Activated CD4-positive, alpha-beta T cell treated with anti-CD3 and anti-CD28 coated beads, Interleukin-2, Interleukin-4, amounts not matched to agents 100 ng/mL and 50 ng/mL, durations not matched to agents 16 hours and 8 hours (primary cell): ENCODE measurements around the gene TFAP2E.

Source experiments
- DNase-seq: peaks from one replicate; pipeline ENCODE4 v3.0.0-alpha.2; 2020; ENCODE audit warnings: low spot score

TFAP2E gene

DNA sequence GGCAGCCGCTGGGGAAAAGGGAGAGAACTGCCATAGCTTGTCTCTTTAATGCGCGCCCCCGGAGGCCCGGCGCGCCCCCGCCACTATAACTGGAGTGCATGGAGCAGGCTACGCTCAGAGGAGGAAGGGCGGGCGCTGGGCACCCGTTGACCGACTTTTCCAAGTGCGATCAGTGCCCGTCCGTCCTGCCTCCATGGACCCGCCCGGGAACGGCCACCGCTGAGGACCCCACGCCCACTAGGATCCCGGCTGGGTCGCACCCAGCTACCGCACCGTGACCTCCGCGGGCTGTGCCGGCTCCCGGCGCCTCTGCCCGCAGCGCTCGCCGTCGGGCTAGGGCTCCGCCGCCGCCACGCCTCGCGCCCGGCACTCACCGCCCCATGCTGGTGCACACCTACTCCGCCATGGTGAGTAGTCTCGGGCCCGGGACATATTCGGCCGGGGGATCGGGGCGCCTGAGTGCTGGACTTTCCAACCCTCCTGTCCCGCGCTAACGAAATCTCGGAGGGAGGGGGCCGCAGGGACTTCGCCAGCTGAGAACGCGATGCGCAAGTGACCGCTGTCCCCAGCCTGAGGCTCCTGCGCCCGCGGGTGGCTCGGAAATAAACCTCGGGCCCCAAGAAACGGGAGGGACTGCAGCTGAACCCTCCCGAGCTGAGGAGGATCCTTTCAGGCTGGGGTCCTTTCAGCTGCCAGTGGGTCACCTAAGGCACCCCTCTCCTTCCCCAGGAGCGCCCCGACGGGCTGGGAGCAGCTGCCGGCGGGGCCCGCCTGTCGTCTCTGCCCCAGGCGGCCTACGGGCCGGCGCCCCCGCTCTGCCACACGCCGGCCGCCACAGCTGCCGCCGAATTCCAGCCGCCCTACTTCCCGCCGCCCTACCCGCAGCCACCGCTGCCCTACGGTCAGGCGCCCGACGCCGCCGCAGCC is at the start of gene TFAP2E:
TSS of gene TFAP2E (plus strand) at position 117 of the 927 bp plus-strand sequence. CDS start at position 381, 264 bp downstream.
- no peak for DNase-seq

GRCh38 chr1:35524106-35524505 is 49.0 kb upstream of the TFAP2E start:
- no peak for DNase-seq

DNA sequence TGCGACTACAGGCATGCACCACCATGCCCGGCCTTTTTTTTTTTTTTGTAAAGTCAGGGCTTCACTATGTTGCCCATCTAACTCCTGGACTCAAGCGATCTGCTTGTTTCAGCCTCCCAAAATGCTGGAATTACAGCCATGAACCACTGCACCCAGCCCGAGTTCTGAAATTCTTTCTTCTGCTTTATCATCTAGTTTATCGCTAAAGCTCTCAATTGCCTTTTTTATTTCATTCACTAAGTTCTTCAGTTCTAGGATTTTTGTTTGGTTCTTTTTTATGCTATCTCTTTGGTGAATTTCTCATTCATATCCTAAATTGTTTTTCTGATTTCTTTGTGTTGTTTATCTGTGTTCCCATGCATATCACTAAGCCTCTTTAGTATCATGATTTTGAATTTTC is 42.9 kb upstream of the TFAP2E start:
- DNase-seq, result no peak

- no peak for DNase-seq
These were observed 42.2 kb upstream of the TFAP2E start for GRCh38 chr1:35530946-35531345.

- DNase-seq, result no peak
These were observed 41.7 kb upstream of the TFAP2E start for GRCh38 chr1:35531368-35531767.

GRCh38 chr1:35532497-35533223 is 40.5 kb upstream of the TFAP2E start:
- no peak for DNase-seq

DNA sequence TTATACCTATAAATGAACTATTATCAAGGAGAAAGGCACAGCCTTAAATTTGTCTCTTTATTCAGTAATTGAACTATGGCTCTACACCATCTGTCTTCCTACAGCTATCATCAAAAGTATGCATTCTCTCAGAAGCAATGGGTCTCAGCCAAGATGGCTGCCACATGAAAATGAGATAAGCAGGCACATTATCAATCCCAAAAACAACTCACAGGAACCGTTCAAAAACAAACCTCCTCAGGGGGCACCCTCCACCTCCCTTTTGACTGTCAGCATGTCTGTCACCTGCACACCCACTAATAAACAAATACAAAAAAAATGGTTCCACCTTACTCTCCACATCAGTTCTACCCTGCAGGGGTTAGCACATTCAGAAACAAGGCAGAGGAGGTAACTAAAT is 39.5 kb upstream of the TFAP2E start:
- DNase-seq, result no peak

DNA sequence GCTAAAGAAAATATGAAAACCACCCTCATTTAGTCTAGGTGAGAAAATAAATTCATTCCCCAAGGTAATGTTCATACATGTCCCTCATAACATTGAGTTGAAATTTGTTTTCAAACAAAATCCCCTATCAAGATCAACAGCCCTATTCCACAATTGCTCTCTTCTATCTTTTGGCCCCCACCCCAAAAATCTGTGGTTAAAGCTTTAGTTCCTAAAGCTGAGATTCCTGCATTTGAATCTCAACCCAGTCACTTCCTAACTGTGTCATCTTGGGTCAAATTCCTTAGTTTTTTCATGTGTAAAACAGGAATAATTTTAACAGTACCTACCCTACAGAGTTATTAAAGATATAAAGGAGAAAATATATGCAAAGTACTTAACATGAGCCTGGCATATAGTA is 37.9 kb upstream of the TFAP2E start:
- DNase-seq, result no peak

- DNase-seq, result no peak
These were observed 36.5 kb upstream of the TFAP2E start for GRCh38 chr1:35536556-35537162.

DNA sequence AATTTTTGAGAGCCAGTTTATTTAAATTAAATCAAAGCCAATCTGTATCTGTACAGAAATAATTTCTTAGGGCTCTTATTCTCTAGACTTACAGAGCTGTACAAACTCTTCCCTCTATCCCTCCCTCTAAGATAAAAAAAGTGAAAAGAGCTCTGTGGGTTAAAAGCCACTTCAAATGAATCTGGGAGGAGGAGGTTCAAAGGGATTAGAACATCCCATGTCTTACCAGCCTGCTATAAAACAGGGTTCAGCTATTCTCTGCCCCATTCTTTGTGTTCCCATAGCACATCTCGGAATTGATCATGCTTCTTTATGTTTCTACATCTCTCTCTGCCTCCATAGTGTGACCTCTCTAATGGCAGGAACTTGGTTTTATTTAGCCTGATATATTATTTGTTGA is 35.3 kb upstream of the TFAP2E start:
- no peak for DNase-seq

DNA sequence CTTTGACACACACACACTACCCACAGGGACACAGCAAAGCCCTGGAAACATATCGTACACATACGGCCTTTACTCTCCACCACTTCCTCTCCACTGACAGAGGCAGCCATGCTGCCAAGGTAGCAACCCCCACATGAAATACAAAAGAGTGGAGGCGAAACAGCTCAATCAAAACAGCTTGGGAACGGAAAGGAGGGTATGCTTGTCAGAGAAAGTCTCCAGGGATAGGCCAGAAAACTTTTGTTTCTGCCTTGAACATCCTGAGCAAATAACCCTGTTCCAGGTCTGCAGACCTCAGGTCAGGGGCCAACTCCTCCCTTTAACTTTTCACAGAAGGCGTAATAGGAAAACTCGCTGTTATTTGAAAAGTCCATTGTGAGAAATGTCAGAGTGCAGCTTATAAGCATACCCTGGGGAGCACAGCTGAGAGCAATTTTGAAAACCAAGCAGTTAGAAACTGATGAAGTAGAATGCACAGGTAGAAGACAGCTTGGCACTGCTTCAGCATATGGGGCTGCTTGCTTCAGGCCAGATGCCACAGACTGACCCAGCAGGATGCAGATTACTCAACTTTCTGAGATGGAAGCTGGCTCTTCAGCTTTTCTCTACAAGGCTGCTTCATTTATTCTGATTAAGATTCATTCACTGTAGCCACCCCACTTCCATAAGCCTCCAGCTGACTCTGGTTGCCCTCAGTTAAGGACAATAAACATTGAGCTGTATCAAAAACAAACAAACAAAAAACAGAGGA is 33.9 kb upstream of the TFAP2E start:
- DNase-seq, result peak; percentile 45

DNA sequence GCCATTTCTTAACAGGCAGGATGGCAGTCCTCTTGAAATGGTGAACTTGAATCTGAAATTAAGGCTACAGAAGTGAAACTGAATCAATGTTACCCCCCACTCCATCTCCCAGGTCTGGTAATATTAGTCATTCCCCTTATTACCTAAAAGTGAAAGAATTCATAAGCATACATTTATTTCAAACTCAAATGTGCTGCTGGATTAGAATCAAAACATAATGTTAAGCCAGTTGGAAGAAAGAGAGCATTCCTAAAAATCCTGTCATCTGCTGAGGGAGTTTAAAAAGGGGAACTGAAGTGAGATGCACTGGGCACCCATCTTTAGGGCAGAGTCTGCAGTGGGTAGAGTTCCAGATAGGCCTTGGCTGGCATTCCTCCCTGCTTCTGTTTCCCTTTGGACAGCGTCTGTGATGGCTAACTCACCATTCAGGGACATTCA is 33.3 kb upstream of the TFAP2E start:
- peak; percentile 47 for DNase-seq

GRCh38 chr1:35544976-35545375 is 28.1 kb upstream of the TFAP2E start:
- DNase-seq, result peak; percentile 48

DNA sequence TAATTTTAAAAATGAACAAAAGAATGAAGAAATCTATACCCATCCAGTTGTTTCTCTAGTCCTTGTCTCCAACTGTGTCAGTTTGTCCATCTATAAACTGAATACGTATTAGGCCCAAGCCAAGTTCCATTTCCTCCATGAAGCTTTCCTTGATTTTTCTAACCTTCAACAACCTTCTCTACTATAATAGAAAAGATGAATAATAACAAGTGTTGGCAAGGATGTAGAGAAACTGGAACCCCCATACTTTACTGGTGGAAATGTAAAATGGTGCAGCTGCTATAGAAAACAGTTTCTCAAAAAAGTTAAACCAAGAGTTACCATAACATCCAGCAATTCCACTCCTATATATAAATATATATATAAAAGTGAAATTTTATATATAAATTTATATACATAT is 26.5 kb upstream of the TFAP2E start:
- DNase-seq, result no peak

GRCh38 chr1:35553851-35554250 is 19.3 kb upstream of the TFAP2E start:
- no peak for DNase-seq

DNA sequence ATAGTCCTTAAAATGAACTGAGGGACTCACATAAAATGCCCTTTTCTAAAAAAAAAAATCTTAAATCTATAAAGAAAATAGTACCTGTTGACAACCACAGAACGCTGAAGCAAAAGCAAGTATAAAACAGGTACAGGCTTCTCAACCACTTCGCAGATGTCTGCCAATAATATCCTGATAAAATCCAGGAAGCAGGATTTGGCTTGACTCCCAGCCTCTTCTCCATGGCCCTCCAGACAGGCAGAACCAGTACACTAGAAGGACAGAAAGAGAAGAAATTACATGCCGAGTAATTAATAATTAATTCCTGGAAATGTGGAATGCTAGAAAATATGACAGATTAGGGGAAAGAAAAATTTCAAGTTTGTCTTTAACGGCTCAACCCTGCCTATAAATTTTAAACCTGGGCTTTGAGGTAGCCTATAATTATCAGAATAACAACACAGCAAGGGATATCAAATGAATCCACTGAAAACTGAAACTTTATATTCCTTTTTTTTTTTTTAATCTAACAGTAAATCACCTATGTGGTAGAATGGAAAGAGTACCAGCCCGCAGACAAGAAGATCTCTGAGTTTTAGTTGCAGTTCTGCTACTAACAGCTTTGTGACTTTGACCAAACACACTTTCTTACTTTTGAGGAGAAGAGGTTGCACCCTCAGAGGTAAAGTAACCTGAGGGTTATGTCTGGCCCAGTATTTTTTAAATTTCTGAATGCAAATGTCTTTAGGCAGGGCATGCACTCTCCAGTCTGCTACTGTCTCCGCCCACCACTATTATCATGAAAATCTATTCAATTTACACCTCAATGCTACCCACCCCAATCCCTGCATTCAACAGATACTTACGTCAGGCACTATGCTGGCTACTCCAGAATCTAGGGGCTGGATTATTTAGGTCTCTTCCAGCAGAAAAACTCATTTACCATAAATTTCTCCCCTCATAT is 18.6 kb upstream of the TFAP2E start:
- no peak for DNase-seq

DNA sequence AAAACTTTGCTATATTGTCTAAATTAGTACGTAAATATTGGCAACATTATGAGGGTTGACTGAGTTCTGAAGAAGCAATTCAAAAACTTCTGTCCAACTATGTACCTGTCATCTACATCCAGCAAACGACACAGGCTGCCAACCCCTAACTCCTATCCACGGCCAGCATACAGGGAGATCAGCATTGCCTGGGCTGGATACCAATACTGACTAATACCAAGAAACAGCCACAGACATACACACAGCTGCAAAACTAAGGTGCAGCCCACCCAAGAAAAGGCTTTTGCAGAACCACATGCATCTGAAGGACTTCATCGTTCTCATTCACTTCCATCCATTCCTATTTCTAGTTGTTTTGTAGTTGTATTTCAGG is 17.9 kb upstream of the TFAP2E start:
- DNase-seq, result no peak

DNA sequence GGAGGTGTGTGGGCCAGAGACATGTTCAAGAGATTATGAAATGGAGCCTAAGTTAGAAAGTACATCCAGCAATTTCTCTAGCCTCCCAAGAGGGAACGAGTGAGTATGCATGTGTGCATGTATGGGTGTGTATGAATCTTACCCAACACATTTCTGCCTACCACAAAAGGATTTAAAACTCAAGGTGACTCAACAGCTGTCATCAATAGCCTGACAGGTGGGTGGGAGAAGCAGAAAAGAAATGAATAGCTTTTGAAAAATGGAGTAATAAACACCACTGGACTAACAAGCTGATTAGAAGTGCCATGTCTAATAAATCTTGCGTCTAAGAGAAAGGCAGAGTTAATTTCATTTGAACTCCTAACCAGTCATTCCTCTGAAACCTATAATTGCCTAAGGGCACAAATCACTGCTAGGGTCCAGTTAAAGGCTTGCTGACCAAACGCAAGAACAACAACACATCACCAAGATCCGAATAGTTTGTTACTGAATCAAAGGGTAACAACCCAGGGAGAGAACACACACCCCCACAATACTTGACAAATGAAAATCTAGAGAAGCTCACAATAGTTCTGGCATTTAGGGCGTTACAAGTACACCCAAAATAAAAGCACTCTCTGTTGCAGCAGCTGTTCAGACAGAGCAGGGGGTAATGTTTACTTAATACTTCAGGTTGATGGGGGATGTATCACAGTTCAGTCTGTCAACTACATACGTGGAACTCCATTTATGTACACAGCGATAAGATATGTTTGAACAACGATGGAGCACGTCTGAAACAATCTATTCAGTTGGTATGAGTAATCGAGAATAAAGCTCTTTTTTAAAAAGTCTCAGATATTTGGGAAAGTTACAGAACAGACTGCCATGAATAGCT is 17.3 kb upstream of the TFAP2E start:
- no peak for DNase-seq

GRCh38 chr1:35556484-35557117 is 16.5 kb upstream of the TFAP2E start:
- no peak for DNase-seq
